ENCODE results near the gene ANKRD55. TPM values are rescaled to one million over a fixed set of nuclear protein-coding genes. Genes with fewer than 3 reads are reported as not detected.

Gene ANKRD55
- total RNA-seq, 2 donors from 2014 or later = 0.27 to 0.29 TPM

- no peak overlapping the region for H3K9ac ChIP-seq (ENCODE audit: extremely low read depth, low read length, poor library complexity, severe bottlenecking)
- H3K4me3 Mint-ChIP-seq = no peak overlapping the region
- H3K27ac Mint-ChIP-seq = no peak overlapping the region
- H3K27me3 ChIP-seq (ENCODE audit: control insufficient read depth, insufficient read depth, low read length, poor library complexity, severe bottlenecking) = no peaks in the 10 kb centered on the region
- no peak for TF ChIP-seq CTCF (conservative IDR thresholded peaks at IDR 0.05)
- no peak for DNase-seq
- H3K27me3 Mint-ChIP-seq (ENCODE audit: insufficient read depth) = peaks cover 2% of the 10 kb centered on the region
- H3K4me3 ChIP-seq (ENCODE audit: low read length) = no peak overlapping the region
- H3K36me3 ChIP-seq (ENCODE audit: control insufficient read depth, insufficient read depth, low read length) = no peaks in the 10 kb centered on the region
- no peaks in the 10 kb centered on the region for H3K4me1 ChIP-seq (ENCODE audit: control insufficient read depth, insufficient read depth, low read length)
- H3K9me3 ChIP-seq (ENCODE audit: control insufficient read depth, low read length) = no peaks in the 10 kb centered on the region
- no peaks in the 10 kb centered on the region for H3K36me3 Mint-ChIP-seq (ENCODE audit: low read depth)
- H3K4me1 Mint-ChIP-seq = peaks cover 13% of the 10 kb centered on the region
- H3K27ac ChIP-seq (ENCODE audit: low read depth, low read length) = no peak overlapping the region
- peaks cover 2% of the 10 kb centered on the region for H3K9me3 Mint-ChIP-seq
- 78 to 86% methylated on average over 6 to 10 of the region's 10 CpGs for WGBS, 2 experiments (ENCODE audit: insufficient coverage in 1 of 2, insufficient read length in 1 of 2)
Observed at GRCh38 chr5:56060276-56061110, 172.6 kb downstream of the ANKRD55 start.

- Histone ChIP-seq H3K9me3 (ENCODE audit: control insufficient read depth, low read length) (no peaks in the 10 kb centered on the region), H3K9ac (ENCODE audit: extremely low read depth, low read length, poor library complexity, severe bottlenecking) (no peak overlapping the region), H3K27me3 (ENCODE audit: control insufficient read depth, insufficient read depth, low read length, poor library complexity, severe bottlenecking) (no peaks in the 10 kb centered on the region), H3K4me1 (ENCODE audit: control insufficient read depth, insufficient read depth, low read length) (no peaks in the 10 kb centered on the region), H3K27ac (ENCODE audit: low read depth, low read length) (no peak overlapping the region), H3K36me3 (ENCODE audit: control insufficient read depth, insufficient read depth, low read length) (no peaks in the 10 kb centered on the region), H3K4me3 (ENCODE audit: low read length) (no peak overlapping the region)
- 83 to 92% methylated on average over 8 of the region's 8 CpGs for WGBS, 2 experiments (ENCODE audit: insufficient coverage in 1 of 2, insufficient read length in 1 of 2)
- no peak for DNase-seq
- Mint-ChIP-seq H3K36me3 (ENCODE audit: low read depth) (no peaks in the 10 kb centered on the region), H3K4me1 (peaks cover 13% of the 10 kb centered on the region), H3K27me3 (ENCODE audit: insufficient read depth) (peaks cover 2% of the 10 kb centered on the region), H3K27ac (no peak overlapping the region), H3K4me3 (no peak overlapping the region), H3K9me3 (peaks cover 2% of the 10 kb centered on the region)
- no peak for TF ChIP-seq CTCF (conservative IDR thresholded peaks at IDR 0.05)
Observed at GRCh38 chr5:56059854-56060253, 173.3 kb downstream of the ANKRD55 start.

- no peak overlapping the region for H3K27ac ChIP-seq (ENCODE audit: low read depth, low read length)
- DNase-seq = no peak
- no peaks in the 10 kb centered on the region for H3K27me3 ChIP-seq (ENCODE audit: control insufficient read depth, insufficient read depth, low read length, poor library complexity, severe bottlenecking)
- TF ChIP-seq CTCF (conservative IDR thresholded peaks at IDR 0.05) = no peak
- H3K9ac ChIP-seq (ENCODE audit: extremely low read depth, low read length, poor library complexity, severe bottlenecking) = no peak overlapping the region
- H3K4me1 ChIP-seq (ENCODE audit: control insufficient read depth, insufficient read depth, low read length) = no peaks in the 10 kb centered on the region
- Mint-ChIP-seq H3K4me1 (peaks cover 13% of the 10 kb centered on the region), H3K27ac (no peak overlapping the region), H3K4me3 (no peak overlapping the region), H3K27me3 (ENCODE audit: insufficient read depth) (peaks cover 2% of the 10 kb centered on the region), H3K9me3 (peaks cover 21% of the 10 kb centered on the region), H3K36me3 (ENCODE audit: low read depth) (peaks cover 4% of the 10 kb centered on the region)
- 89 to 94% methylated on average over 2 of the region's 2 CpGs for WGBS, 2 experiments (ENCODE audit: insufficient coverage in 1 of 2, insufficient read length in 1 of 2)
- H3K36me3 ChIP-seq (ENCODE audit: control insufficient read depth, insufficient read depth, low read length) = no peaks in the 10 kb centered on the region
- H3K9me3 ChIP-seq (ENCODE audit: control insufficient read depth, low read length) = peaks cover 16% of the 10 kb centered on the region
- H3K4me3 ChIP-seq (ENCODE audit: low read length) = no peak overlapping the region
Observed at GRCh38 chr5:56056875-56057274, 176.3 kb downstream of the ANKRD55 start.

All from endodermal cell (in vitro differentiated cells).